GM21619 (cell line): ENCODE results near the gene CECR2.

Experiments used
- ATAC-seq: cut with Tn5 transposase; IDR thresholded peaks from one replicate; pipeline ENCODE4 v1.9.1; 2021; ENCODE audit not compliant: unreplicated experiment

The CECR2 gene

DNA sequence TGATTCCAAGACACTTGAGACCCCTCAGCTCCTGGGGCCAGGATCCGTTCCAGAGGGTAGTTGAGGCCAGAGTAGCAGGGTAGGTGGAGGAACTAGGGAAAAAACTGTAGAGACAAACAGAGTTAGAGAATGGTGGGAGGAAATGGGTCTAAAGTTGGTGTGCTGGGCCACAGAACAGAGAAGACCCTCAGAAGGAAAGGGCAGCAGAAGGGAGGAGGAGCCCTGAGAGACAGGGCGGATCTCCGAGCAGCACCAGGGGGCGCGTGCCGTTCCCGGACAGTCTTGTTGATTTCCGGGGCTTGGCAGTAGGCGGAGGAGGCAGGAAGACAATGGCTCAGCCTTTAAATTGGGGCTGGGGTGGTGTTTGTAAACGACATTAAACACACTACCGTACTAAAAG is 2.4 kb upstream of the CECR2 start:
- ATAC-seq = no peak

DNA sequence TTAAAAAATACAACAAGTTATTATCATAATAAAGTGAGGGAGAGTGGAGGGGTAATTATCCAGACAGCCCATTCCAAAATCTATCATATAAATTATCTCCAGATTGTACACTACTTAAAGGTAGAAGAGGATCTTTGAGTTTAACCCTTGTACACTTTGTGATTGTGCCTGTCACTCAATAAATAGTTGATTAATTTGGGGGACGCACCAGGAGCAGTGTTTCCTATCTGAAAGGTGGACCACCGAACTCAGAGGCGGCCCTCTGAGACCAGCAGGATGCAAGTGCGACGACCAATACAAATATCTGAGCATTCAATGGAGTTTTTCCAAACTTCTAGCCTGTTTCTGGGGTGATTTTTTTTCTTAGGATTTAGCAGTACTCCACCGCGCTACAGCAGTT is 1.1 kb upstream of the CECR2 start:
- no peak for ATAC-seq

DNA sequence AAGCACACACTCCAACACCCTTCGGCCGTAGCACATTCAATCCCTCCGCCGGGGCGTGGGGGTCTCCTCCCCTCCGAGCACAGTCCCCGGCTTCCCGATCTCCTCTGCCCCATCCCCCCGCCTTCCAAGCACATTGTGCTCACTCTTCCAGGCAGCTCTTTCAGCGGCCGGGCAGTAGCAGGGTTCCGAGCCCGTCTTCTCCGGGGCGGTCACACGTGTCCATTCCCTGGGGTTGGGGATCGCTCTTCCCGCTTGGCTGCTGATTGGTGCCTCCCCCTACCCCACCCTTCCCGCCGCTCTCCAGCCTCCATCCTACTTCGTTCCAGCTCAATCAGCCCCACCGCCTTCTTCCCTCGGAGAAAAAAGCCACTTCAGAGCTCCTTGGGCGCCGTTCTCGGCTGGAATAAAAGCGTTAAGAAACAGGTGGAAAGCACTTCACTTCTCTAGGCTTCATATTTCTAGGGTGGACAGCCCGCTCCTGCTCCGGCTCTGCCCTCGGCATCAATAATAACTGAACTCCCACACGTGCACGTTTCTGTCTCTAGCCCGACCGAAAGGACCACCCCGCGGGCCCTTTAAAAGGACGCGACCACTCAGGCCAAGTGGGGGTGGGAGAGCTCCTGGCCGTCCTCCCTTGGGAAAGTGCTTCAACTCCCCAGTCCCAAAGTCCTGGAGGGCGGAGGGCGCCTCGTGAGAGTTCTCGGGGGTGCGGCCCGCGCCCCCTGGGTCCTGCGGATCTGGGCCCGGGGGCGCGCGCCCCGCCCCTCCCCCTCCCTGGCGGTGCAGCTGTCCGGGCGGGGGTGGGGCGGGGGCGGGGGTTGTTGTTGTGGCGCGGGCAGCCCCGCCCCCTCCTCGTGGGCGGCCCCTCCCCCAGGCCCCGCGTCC is 464 bp upstream of the CECR2 start:
- ATAC-seq = no peak

DNA sequence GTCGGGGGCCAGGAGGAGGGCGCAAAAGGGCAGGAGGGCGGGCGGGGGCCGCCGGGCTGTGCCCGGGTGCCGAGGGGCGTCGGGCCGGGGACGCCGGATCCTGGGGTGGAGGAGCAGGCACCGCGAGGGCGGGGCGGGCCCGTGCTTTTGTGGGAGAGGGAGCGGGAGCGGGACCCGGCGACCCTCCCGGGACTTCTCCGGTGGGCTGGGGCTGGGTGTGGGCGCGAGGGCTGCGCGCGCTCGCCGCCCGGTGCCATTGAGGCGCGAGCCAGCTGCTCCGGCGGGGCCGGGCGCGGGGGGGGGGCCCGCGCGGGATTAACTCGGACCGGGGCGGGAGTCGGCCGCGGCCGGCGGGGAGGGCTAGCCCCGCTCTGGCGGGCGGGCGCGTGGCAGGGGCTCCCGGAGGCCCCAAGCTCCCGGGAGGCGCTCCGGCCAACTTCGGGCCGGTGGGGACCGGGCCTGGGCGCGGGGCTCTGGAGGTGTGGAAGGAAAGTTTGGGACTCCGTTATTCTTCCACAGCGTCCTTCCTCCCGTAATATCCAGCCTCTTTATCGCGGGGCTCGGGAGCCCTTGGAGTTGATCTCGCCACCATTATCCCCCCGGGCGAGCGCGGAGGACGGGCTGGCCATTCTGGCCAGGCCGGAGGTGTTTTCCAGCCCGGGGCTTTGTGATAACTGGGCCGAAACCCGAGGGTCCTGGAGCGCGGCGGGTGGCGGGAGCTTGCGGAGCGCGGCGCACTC is 936 bp downstream of the CECR2 start:
- ATAC-seq = no peak

DNA sequence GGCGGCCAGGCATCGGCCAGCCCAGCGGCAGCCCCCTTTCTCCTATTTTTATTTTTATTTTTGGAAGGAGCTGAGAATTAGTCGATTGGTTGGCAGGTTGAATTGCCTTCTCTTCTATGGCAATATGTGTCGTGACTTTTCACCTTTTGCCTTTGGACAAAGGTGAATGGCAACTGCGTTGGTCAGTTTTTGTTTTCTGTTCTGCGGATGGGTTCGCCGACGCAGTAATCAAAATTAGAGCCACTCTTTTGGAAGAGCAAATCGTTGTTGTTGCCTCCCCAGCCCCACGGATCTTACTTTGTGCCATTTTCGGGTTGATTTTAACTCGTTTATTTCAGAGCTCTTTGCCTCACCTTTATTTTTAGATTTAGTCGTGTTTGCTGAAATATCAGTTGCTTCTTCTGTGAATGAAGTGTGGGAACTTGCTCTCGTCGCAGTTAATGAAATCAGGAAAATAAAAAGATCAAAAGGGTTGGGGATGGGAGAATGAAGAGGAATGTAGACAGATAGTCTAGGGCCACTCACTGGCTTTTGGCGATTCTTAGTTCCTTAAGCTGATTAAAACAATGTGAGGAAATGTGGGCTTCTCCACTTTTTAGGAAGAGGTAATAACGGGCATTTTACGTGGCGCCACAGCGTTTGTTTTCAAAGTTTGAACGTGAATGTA is 1.6 kb downstream of the CECR2 start:
- ATAC-seq = no peak

DNA sequence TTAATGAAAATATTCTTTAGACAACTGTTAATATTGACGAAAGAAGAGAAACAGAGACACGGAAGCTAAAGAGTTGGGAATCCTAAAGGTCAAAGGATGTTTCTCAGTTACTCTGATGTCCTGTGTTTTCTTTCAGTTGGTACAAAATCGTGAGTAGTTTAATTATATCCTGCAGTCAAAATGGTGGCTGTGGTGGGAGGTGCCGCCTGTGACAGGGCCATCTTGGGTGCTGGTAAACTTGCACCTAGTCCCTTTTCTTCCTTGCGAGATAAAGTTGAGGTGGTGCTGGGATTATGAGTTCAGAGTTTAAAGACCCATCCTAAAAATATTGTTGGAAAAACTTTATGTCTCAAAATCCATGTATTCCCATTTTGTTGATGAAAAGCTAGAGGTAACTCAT is 2.2 kb downstream of the CECR2 start:
- ATAC-seq = no peak

DNA sequence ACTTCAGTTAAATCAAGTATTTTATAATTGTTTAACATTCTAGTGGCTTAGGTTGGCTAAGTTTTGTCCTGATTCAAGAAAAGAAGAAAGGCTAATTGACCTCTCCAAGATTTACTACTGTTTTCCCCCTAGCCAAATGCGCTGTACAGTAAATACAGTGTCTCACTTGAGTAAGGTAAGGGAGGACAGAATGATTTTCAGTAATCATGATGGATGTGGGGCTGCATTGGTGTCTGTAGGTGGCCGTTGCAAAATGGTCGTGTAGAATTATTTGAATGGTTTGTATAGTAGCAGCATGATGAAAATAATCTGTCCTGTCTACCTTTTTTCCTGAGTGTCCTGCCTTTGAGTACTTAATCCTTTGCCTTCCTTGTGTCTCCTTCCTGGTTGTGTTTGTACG is 4.6 kb downstream of the CECR2 start:
- no peak for ATAC-seq

DNA sequence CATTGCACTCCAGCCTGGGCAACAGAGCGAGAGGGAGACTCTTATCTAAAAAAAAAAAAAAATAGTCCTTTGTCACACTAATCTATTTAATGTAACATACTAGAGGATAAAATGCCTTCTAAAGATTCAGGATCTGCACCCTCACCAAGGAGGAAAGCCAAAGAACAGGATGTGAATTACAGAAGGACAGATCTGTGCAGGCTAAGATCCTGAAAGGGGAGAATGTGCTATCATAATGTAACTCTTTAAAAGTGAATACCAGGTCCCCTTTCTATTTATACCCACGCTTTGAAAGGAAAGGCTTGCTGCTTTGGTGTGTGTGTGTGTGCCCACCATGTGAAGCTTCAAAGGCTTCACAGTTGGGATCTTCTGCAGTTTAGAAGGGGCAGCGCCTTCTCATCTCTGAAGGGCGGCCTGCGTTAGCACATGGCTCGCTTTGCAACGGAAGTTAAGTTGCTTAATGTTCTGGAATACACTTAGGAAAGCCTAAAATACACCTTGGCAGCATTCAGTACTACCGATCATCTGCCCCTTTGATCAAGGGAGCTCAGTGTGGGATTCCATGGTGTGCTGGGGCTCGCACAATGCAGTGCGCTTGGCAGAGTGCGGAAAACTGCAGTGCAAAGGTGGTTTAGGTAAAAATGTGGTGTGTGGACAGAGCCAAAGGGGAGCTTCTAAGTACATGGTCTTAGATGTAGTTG is 6.8 kb downstream of the CECR2 start:
- no peak for ATAC-seq

DNA sequence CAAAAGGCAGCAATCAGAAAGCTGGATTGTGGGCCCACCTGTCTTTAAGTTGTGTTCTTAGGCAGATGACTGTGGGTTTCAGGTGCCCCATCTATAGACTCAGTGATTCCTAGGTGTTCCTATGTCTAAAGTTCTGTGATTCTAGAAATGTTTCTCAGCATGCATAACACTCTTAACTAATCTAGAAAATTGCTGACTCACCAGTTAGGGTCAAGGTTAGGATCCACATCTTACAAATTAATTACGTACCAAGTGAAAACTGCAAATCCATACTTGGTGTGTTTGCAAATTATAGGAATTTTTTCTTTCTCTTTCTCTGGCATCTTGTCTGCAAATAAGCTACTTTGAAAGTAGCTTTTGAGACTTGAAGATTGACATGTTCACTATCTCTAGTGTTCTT is 7.7 kb downstream of the CECR2 start:
- ATAC-seq = no peak

DNA sequence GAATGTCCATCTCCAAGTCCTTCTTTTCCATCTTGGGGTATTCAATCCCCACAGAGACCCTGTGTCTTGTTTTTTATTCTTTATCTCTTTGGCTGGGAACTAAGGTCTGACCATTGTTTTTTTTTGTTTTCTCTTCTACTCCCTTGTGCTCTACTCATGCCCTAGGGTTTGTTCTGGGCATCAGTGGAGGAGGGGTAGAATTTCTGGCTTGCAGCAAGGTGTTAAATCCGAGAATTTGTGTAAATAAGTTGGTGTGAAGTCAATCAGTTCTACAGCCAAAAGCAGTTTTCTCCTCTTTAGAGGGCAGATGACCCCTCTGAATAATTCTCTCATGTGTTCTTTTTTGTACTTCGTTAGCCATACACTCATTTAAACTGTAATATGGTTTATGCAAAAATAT is 10.7 kb downstream of the CECR2 start:
- ATAC-seq = no peak

DNA sequence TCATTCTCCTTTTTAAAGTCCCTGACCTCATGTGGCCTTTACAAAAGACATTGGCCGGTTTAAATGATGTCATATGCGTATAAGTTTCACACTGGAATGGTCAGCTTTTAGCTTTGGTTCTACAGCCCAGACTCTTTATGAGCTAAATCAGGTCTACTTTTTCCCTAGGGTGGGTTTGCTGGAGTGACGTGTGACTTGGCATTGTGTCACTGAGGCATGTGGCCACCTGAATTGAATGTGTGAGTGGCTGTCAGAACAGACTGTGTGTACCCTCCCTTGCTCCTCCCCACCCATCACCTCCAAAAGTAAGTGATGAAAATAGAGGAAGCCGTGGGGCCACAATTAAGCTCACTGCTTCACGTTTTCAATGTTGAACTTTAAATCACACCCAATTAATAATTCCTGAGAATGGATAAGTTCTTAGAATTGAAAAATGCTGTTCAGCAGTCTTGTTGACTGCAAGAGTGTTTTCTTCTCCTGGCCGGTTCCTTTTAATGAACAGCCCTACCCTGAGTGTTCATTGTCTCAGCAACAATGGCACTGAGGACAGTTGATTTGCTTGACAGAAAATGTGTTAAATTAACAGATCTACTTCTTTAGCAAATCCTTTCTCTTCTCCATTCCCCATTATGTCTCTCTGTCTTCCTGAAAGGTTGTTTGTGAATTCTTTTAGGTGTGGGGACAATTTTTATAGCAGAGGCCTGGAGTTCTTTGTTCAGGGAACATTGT is 11.3 kb downstream of the CECR2 start:
- ATAC-seq = no peak

DNA sequence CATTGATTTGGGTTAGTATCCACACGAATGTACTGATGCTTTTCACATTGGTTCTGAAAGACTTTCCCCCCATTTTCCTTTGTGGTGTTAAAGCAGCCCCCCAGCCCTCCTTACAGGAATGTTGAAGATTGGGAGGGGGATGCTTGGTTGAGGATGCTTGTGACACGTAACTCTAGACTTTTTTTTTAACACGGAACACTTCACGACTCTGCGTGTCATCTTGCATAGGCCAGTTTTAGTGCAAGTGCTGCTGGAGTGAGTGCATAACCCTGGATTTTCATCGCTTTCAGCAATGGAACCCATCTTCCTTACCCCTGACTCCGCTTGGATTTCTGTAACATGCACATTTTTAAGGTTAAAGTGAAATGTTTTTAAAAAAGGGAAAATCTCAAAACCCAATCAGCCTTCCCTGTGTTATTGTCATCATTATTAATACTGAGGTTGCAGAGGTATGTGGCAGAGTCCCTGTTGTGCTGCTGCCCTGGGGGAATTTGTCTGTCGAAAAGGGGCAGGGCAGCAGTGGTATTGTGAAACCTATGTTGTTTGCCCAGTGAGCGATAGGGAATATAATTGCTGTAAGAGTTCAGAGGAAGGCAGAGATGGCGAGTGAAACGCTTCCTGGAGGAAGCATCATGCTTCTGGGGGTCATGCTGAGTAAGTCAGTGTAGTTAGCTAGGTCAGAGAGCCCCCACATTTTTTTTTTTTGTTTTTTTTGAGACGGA is 12.1 kb downstream of the CECR2 start:
- ATAC-seq = no peak

DNA sequence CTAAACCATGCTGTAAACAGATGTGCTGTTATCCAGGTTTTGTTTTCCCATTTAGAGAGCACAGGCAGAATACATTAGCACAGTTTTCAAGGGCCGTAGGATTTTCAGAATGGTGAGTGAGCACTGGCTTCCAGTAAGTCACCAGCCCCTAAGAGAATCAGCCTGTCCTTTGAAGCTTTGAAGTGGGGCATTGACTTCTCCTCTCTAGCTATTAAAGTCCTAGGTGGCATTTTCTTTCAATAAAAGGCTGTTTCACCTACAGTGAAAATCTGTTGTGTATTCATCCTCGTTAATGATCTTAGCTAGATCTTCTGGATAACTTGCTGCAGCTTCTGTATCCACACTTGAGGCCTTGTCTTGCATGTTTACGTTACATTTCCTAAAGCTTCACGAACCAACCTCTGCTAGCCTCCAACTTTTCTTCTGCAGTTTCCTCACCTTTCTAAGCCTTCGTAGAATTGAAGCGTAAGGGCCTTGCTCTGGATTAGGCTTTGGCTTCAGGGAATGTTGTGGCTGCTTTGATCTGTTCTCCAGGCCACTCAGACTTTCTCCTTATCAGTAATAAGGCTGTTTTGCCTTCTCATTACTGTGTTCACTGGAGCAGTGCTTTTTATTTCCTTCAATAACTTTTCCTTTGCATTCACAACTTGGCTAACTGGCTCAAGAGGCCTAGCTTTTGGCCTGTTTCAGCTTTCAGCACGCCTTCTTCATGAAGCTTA is 15.5 kb downstream of the CECR2 start:
- ATAC-seq = no peak

DNA sequence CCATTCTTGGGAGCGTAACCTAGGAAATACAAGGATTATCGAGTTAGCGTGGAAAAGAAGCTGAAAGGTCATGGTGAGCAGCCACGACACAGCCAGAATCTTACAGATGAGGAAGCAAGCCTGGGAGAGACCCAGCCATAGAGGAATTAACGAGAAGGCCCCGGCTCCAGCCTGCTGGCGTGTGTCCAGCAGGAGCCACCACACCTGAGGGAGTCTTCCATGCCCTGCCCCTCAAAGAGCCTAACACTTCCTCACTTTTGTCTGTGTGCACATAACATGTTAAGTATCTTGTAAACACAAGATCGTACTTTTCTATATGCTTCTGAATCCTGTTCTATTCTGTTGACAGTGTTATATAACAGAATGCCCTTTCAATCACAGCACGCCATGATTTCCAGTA is 18.1 kb downstream of the CECR2 start:
- ATAC-seq = no peak

DNA sequence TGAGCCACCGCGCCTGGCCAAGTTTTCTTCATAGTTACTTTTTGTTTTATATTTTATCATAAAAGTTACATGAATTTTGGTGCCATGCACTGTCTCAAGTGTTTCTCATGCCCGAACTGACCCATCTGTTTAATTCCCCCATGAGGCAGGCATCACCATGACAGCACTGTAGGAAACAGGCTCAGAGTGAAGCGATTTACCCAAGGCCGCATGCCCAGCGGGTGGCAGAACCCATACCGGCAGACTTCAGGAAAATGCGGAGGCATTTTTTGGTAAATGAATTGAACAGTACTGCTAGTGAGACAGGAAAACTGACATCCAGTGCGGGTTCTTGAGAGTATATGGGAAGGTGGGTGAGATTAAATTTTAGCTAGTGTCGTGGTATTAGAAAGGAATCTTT is 19.0 kb downstream of the CECR2 start:
- no peak for ATAC-seq

DNA sequence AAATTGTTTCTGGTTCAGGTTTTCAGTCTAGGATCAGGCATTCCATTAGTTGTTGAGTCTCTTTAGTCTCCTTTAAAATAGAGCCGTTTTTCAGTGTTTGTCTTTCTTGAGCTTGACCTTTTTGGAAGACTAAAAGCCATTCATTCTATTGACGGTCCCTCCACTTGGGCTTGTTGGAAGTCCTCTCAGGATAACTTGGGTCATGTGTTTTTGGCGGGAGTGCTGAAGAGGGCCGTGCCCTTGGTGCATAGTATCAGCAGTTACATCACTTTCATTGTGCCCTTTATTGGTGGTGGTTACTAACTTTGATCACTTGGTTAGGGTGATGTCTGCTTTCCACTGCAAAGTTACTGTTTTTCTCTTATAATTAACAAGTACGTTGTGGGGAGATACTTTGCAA is 20.8 kb downstream of the CECR2 start:
- no peak for ATAC-seq

DNA sequence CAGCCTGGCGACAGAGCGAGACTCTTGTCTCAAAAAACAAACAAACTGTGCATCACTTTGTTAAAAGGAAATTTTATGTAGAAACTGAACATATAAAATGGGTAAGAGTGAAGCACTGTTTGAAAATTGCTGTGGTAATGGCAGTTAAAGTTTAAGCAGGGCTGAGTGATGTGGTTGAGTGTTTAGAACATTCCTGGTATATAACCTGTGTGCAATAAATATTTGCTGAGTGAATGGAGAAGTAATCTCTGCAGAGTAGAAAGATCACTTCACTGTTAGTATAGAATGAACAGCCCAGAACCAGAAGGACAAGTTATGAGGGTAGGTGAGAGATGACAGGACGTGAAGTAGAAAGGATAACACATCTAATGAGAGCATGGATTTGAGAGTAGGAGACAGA is 27.3 kb downstream of the CECR2 start:
- no peak for ATAC-seq

DNA sequence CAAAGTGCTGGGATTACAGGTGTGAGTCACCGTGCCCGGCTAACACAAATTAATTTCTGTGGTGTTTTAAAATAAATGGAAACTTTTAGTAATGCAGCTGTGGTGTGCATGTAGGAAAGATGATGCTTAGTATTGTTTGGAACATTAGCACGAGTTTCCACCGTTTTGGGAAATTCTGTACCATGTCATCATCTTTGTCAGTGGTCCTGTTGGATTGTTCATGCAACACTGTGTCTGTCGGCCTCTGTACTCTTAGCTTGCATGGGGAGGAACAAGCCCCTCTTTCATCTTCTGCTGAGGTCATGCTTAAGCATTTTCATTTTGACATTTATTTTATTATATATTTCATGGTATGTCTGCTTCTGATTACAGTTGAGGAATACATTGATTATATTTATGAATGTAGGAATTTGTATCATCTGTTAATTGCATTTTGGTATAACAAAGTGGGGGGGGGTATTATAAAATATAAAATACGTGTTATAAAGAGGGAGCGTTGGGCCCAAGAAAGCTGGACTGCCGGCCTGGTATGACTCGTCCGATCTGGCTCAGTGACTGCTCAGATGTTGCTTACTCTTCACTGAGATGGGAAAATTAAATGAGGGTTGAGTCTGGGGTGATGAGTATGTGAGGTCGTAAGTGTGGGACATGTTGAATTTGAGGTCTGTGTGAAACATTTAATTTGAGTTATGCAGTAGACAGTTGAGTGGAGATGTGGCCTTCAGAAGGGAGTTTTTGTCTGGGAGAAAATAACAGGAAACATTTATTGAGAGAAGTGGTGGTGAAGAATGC is 28.7 kb downstream of the CECR2 start:
- ATAC-seq = no peak

DNA sequence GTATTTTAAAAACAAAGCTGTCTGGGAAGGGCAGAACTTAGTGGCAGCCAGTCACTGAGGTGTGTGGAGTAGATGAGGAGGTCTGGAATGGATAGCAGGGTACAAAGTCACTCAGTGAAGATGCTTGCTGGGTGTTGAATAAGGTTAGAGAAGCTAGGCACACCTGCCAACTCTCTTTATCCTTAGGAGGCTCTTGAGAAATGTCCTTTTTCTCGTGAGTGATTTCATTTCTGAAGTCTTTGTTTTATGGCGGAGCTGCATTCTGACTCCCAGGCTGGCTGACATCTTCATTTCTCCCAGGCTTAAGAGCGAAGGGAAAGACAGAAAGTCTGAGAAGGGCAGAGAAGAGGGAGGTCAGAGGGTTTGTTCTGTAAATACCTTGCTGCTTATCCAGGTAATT is 31.0 kb downstream of the CECR2 start:
- ATAC-seq = no peak
